Fibroblast of lung (primary cell): ENCODE data around the gene TIMP2.
"Not testable (repeated sequence)": the region's sequence is repeated elsewhere in the genome, so short reads cannot be mapped to it uniquely, and the experiment has no call there.

Experiments
- CTCF ChIP-seq, 2 donors: IDR thresholded peaks in 1 of 2; conservative IDR thresholded peaks in 1 of 2; 1 replicate in 1 of 2; 2 replicates in 1 of 2; pipeline ENCODE4 v1.5.1; 2011 to 2012; ENCODE audit warnings: low read length in 2 of 2, control low read depth in 1 of 2, inconsistent platforms in 1 of 2, low read depth in 1 of 2, mild to moderate bottlenecking in 1 of 2
- EZH2 ChIP-seq: IDR thresholded peaks from 2 replicates; pipeline ENCODE4 v1.5.1; 2012; ENCODE audit warnings: low read length, control low read depth, mild to moderate bottlenecking; ENCODE audit errors: missing control alignments

DNA sequence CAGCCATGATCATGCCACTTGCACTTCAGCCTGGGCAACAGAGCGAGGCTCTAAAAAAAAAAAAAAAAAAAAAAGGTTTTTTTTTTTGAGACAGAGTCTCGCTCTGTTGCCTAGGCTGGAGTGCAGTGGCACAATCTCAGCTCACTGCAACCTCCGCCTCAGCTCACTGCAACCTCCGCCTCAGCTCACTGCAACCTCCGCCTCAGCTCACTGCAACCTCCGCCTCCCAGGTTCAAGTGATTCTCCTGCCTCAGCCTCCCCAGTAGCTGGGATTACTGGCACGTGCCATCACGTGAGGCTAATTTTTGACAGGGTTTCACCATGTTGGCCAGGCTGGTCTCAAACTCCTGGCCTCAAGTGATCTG, 37.8 kb upstream of the TIMP2 start:
- TF ChIP-seq CTCF (conservative IDR thresholded peaks at IDR 0.05 in 1 of 2, IDR thresholded peaks at IDR 0.05 in 1 of 2; ENCODE audit: low read depth in 1 of 2, low read length in 2 of 2); EZH2: not testable (repeated sequence)
